NOMO-1 (cell line): ENCODE data around the gene KICS2.

Experiments used
- DNase-seq, 2 experiments: peaks; one replicate each; lab custom pipeline; 2025; ENCODE audit not compliant: unreplicated experiment in 2 of 2; lab: John Stamatoyannopoulos, UW

Gene KICS2

GRCh38 chr12:64222009-64222765, at the start of gene KICS2:
Gene KICS2 (minus strand): TSS chr12:64222296. CDS start chr12:64222237, 59 bp downstream.
- peak; percentile 81 to 88 for DNase-seq

- no peak for DNase-seq
These were observed 48.3 kb upstream of the KICS2 start for GRCh38 chr12:64270411-64270810.

GRCh38 chr12:64269161-64269560, 47.1 kb upstream of the KICS2 start:
- DNase-seq: no peak

GRCh38 chr12:64268409-64268808, 46.3 kb upstream of the KICS2 start:
- peak in 1 of 2 experiments; percentile 16 for DNase-seq

- peak in 1 of 2 experiments; percentile 50 for DNase-seq
These were observed 43.7 kb upstream of the KICS2 start for GRCh38 chr12:64265839-64266238.

GRCh38 chr12:64261813-64262212, 39.7 kb upstream of the KICS2 start:
- no peak for DNase-seq

- no peak for DNase-seq
These were observed 36.5 kb upstream of the KICS2 start for GRCh38 chr12:64258576-64258975.

GRCh38 chr12:64256166-64256800, 34.2 kb upstream of the KICS2 start:
- peak in 1 of 2 experiments; percentile 49 for DNase-seq

GRCh38 chr12:64255249-64255648, 33.2 kb upstream of the KICS2 start:
- no peak for DNase-seq

- DNase-seq: no peak
These were observed 31.3 kb upstream of the KICS2 start for GRCh38 chr12:64253356-64253755.

- peak; percentile 38 to 65 for DNase-seq
These were observed 30.6 kb upstream of the KICS2 start for GRCh38 chr12:64252681-64253080.

- no peak for DNase-seq
These were observed 21.7 kb upstream of the KICS2 start for GRCh38 chr12:64243809-64244208.

- DNase-seq: no peak
These were observed 18.7 kb upstream of the KICS2 start for GRCh38 chr12:64240781-64241180.

- DNase-seq: no peak
These were observed 15.3 kb upstream of the KICS2 start for GRCh38 chr12:64237382-64237781.

GRCh38 chr12:64236549-64236948, 14.5 kb upstream of the KICS2 start:
- no peak for DNase-seq

GRCh38 chr12:64232196-64232595, 10.1 kb upstream of the KICS2 start:
- no peak for DNase-seq

- no peak for DNase-seq
These were observed 7.7 kb upstream of the KICS2 start for GRCh38 chr12:64229796-64230195.

- DNase-seq: no peak
These were observed 7.1 kb upstream of the KICS2 start for GRCh38 chr12:64229240-64229639.

GRCh38 chr12:64225626-64226025, 3.5 kb upstream of the KICS2 start:
- DNase-seq: no peak

GRCh38 chr12:64221651-64222008, 466 bp downstream of the KICS2 start:
- peak; percentile 43 to 65 for DNase-seq

GRCh38 chr12:64220046-64220445, 2.0 kb downstream of the KICS2 start:
- no peak for DNase-seq

- DNase-seq: peak in 1 of 2 experiments; percentile 22
These were observed 3.0 kb downstream of the KICS2 start for GRCh38 chr12:64219145-64219544.
